K562 (cell line): ENCODE data around the gene LGALS7B. TPM values are rescaled to one million over a fixed set of nuclear protein-coding genes. Genes with fewer than 3 reads are reported as not detected.

Source experiments
- ATAC-seq: fragments of 200-7000 bp; cut with Tn5 transposase; 3 replicates; pipeline ENCODE4 v1.9.1; 2020; ENCODE audit warnings: moderate library complexity
- BruUV-seq: library from RNA; stranded (reverse); fragments of 400-500 nt; replicated peaks from 2 replicates; lab custom pipeline; 2021; lab: Mats Ljungman, UMichigan
- CTCF ChIA-PET: fragments of 300-600 bp; formaldehyde crosslinking; extraction: SDS; loops from one replicate; lab custom pipeline; 2021; ENCODE audit warnings: low intra/inter-chr PET ratio; lab: Yijun Ruan, JAX
- POLR2A ChIA-PET: fragments of 300-600, 350-650 bp; sonication (Branson Sonifier 250); formaldehyde crosslinking; extraction: SDS; loops from one replicate; lab custom pipeline; 2021; ENCODE audit warnings: antibody characterized with exemption, inconsistent platforms; lab: Yijun Ruan, JAX
- DNase-seq, 4 experiments: peaks; one replicate each; pipeline versions ENCODE4 v3.0.0 to v3.0.0-alpha.2; 2011 to 2018; ENCODE audit warnings: low spot score in 3 of 4, mixed read lengths in 3 of 4; ENCODE audit errors: extremely low read depth in 1 of 4
- FAIRE-seq: peaks from 2 replicates; lab custom pipeline; 2011; peaks lifted over from hg19 to GRCh38; lab: Jason Lieb, UNC
- H2AFZ ChIP-seq: 2 replicates; pipeline ENCODE4 v1.6.0; 2011; ENCODE audit warnings: low read depth, low read length, control low read depth, inconsistent platforms
- H3K27ac ChIP-seq: fragments of 200-600 bp; 3 replicates; pipeline ENCODE4 v1.8.0; 2011; ENCODE audit warnings: low read depth, mild to moderate bottlenecking, control low read depth, inconsistent platforms, low read length, moderate library complexity, mixed read lengths; ENCODE audit errors: extremely low read depth
- H3K27me3 ChIP-seq, 2 experiments: fragments of 300-600 bp in 1 of 2; 2 replicates in 1 of 2; 3 replicates in 1 of 2; pipeline versions ENCODE4 v1.6.0 to v1.8.0; 2011; ENCODE audit warnings: inconsistent platforms in 2 of 2, low read length in 2 of 2, mild to moderate bottlenecking in 1 of 2, mixed read lengths in 1 of 2, moderate library complexity in 1 of 2; ENCODE audit not compliant: control insufficient read depth in 2 of 2, insufficient read depth in 2 of 2
- H3K36me3 ChIP-seq: fragments of 300-600 bp; 3 replicates; pipeline ENCODE4 v1.8.0; 2011; ENCODE audit warnings: mild to moderate bottlenecking, low read length, inconsistent platforms; ENCODE audit not compliant: control insufficient read depth, insufficient read depth
- H3K4me1 ChIP-seq, 2 experiments: fragments of 200-600 bp in 1 of 2; replicated peaks in 1 of 2; 2 replicates in 1 of 2; 3 replicates in 1 of 2; pipeline versions ENCODE4 v1.5.1 to v1.8.0; 2011; ENCODE audit warnings: inconsistent platforms in 2 of 2, low read length in 2 of 2, mild to moderate bottlenecking in 1 of 2, mixed read lengths in 1 of 2, moderate library complexity in 1 of 2; ENCODE audit not compliant: control insufficient read depth in 2 of 2, insufficient read depth in 2 of 2
- H3K4me2 ChIP-seq: 2 replicates; pipeline ENCODE4 v1.6.1; 2011; ENCODE audit warnings: low read length, control low read depth, inconsistent platforms, mixed read lengths; ENCODE audit not compliant: insufficient read depth
- H3K4me3 ChIP-seq: fragments of 200-600 bp; sonication (generic), shearing (Covaris generic); 2 replicates; pipeline ENCODE4 v1.5.1; 2016; ENCODE audit warnings: control low read depth, inconsistent platforms
- H3K79me2 ChIP-seq: fragments of 200-600 bp; 3 replicates; pipeline ENCODE4 v1.8.0; 2011; ENCODE audit warnings: low read length, inconsistent platforms; ENCODE audit not compliant: control insufficient read depth, insufficient read depth
- H3K9ac ChIP-seq, 2 experiments: 2 replicates each; pipeline versions ENCODE4 v1.6.0 to v1.6.1; 2011; ENCODE audit warnings: low read depth in 2 of 2, low read length in 2 of 2, control low read depth in 1 of 2, inconsistent platforms in 1 of 2, mild to moderate bottlenecking in 1 of 2, mixed read lengths in 1 of 2; ENCODE audit not compliant: insufficient read depth in 1 of 2
- H3K9me1 ChIP-seq: one replicate; pipeline ENCODE4 v1.6.0; 2011; ENCODE audit warnings: inconsistent platforms, mild to moderate bottlenecking, low read length, moderate library complexity; ENCODE audit not compliant: control insufficient read depth, insufficient read depth
- H3K9me3 ChIP-seq: replicated peaks from 2 replicates; pipeline ENCODE4 v1.5.1; 2011; ENCODE audit warnings: low read depth, low read length, inconsistent platforms; ENCODE audit not compliant: control insufficient read depth, insufficient read depth
- H4K20me1 ChIP-seq: replicated peaks from 2 replicates; pipeline ENCODE4 v1.6.1; 2011; ENCODE audit warnings: low read length, inconsistent platforms, mixed read lengths; ENCODE audit not compliant: control insufficient read depth, insufficient read depth
- CHD4 ChIP-seq: fragments of 200-600 bp; sonication (generic); IDR thresholded peaks from 3 replicates; pipeline ENCODE4 v1.6.1; 2012; ENCODE audit warnings: low read depth, mild to moderate bottlenecking, mixed read lengths, low read length, inconsistent platforms; ENCODE audit not compliant: insufficient read depth, insufficient replicate concordance, poor library complexity, severe bottlenecking
- ELF2 ChIP-seq: fragments of 250-450 bp; sonication (Bioruptor Pico); IDR thresholded peaks from 2 replicates; pipeline ENCODE4 v1.5.0; 2021; ENCODE audit warnings: mild to moderate bottlenecking
- RBM34 ChIP-seq: fragments of 200-400 bp; formaldehyde crosslinking; IDR thresholded peaks from 2 replicates; pipeline ENCODE4 v1.6.1; 2018; ENCODE audit warnings: low read length, borderline replicate concordance; ENCODE audit not compliant: insufficient read depth
- WGBS: fragments of 100-300 bp; shearing (Covaris generic); methylation state at CpG from one replicate; pipeline ENCODE4 v1.1.6; 2016; ENCODE audit warnings: low coverage, mixed read lengths; ENCODE audit not compliant: insufficient coverage; ENCODE audit errors: missing lambda C conversion rate; 5-methylcytosine and 5-hydroxymethylcytosine counted together
- in situ Hi-C: fragments of 300-500 bp; cut with MboI; formaldehyde crosslinking; loops from 4 replicates; pipeline ENCODE4 v1.15.0; 2018; ENCODE audit warnings: inconsistent platforms, mixed read lengths
- intact Hi-C: fragments of 100-400 bp; cut with micrococcal nuclease; formaldehyde crosslinking; loops from 2 replicates; pipeline ENCODE4 v1.14.2; 2022
- polyA plus RNA-seq, 8 experiments: library from polyadenylated mRNA; depleted of rRNA in 4 of 8; stranded (reverse) in 5 of 8; unstranded in 3 of 8; fragments of >200 nt; fragmentation: Nextera tagmentation in 2 of 8; fragmentation: Illumina TruSeq in 1 of 8; extraction: Ambion mirVana in 2 of 8; extraction: Trizol in 1 of 8; gene quantifications; 2 replicates each; pipeline versions ENCODE4 v1.2.1 to v1.2.3, GENCODE V29; 2011 to 2014; ENCODE audit warnings: inconsistent platforms in 1 of 8, missing spikeins in 1 of 8
- total RNA-seq, 7 experiments: library from RNA; depleted of rRNA in 6 of 7; stranded (reverse); fragments of >200 nt in 6 of 7; fragmentation: Illumina TruSeq in 2 of 7; extraction: Trizol in 2 of 7; gene quantifications; 2 replicates each; pipeline versions ENCODE4 v1.2.1 to v1.2.3, GENCODE V29; 2011 to 2021; ENCODE audit warnings: low replicate concordance in 1 of 7
- TF ChIP-seq, protein P1 (sequence below): sonication (generic); formaldehyde crosslinking; IDR thresholded peaks from 2 replicates; pipeline ENCODE4 v1.8.1; 2022; ENCODE audit warnings: missing genetic modification reagents

The LGALS7B gene
- total and polyA plus RNA-seq, 9 of the 15 experiments (the other 6 are each of a cell fraction or from before 2014, with no cell fraction given): not detected

DNA sequence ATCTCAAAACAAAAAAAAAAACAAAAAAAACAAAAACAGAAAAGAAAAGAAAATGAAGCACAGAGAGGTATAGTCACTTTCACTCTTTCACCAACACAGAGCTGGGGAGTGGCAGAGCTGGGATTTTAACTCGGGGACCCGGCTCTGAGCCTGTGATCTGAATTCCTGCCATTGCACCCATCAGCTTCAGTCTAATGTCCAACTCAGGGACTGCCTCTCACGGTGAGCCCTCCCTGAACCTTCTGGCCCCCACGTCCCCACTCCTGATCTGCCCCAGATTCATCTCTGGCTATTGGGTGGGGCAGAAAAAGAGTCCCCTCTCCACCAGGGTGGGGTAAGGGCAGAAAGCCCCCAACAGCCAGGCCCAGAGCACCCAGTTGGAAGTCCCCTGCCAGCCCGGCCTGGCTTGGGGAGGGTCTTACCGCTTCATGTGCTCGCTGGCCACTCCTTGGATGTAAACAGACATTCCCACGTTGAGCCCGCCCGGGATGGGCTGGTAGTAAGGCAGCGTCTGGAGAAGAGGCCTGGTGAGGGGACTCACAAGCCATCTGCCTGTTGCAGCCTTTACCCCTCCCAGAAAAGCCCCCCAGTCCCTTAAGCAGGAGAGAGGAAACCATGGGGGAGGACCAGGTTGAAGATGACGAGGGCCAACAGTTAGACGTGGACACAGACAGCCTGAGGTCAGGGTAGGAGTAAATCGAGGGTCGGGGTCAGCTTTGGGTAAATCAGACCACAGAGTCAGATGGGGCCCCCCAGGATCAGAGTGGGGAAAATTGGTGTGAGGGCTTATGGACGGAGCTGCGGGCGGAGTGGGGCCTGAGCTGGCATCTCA is 23.2 kb downstream of the LGALS7B start:
- in situ Hi-C loops (no loop called here), intact Hi-C loops (no loop called here)
- ATAC-seq (no peak), DNase-seq (peak in 1 of 4 experiments; percentile 6), FAIRE-seq (no peak)
- Histone ChIP-seq H3K9me1 (no peaks in the 10 kb centered on the region), H2AFZ (no peak overlapping the region), H3K27me3 (no peaks in the 10 kb centered on the region), H3K27ac (no peak overlapping the region), H3K9ac (peak overlapping the region in 1 of 2 experiments; percentile 58; a peak in 2 of 4 replicates), H3K4me3 (no peak overlapping the region), H3K36me3 (peaks cover 17% of the 10 kb centered on the region; the same call in 2 of the 3 replicates), H3K4me1 (peaks cover 0 to 37% of the 10 kb centered on the region in 2 experiments; a peak in 4 of 5 replicates), H3K9me3 (no peaks in the 10 kb centered on the region), H3K4me2 (no peak overlapping the region), H4K20me1 (no peaks in the 10 kb centered on the region), H3K79me2 (no peaks in the 10 kb centered on the region)
- TF ChIP-seq, protein P1, sequence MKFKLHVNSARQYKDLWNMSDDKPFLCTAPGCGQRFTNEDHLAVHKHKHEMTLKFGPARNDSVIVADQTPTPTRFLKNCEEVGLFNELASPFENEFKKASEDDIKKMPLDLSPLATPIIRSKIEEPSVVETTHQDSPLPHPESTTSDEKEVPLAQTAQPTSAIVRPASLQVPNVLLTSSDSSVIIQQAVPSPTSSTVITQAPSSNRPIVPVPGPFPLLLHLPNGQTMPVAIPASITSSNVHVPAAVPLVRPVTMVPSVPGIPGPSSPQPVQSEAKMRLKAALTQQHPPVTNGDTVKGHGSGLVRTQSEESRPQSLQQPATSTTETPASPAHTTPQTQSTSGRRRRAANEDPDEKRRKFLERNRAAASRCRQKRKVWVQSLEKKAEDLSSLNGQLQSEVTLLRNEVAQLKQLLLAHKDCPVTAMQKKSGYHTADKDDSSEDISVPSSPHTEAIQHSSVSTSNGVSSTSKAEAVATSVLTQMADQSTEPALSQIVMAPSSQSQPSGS (CRISPR knock-in tag): no peak
- TF ChIP-seq RBM34: no peak
- TF ChIP-seq ELF2 (CRISPR knock-in tag): no peak
- no peak for TF ChIP-seq CHD4
- ChIA-PET POLR2A (interaction anchor here (1.0 to 3.2 kb wide), 4 partner anchors 11 to 20 kb away, joined by 3 to 14 read pairs (median 6); partner anchors contain the start of gene ECH1), CTCF (no interaction called here)
- BruUV-seq: no TSS peak
- WGBS: 69% methylated on average over 17 of the region's 18 CpGs
